PC-9 (cell line): ENCODE measurements around the gene CD9.

Experiments
- EZH2 ChIP-seq: fragments of 200-600 bp; sonication (generic); IDR thresholded peaks from 2 replicates; pipeline ENCODE4 v1.8.0; 2017; ENCODE audit warnings: antibody characterized with exemption, low read depth
- TF ChIP-seq, protein P1 (sequence below): fragments of 200-600 bp; sonication (generic); conservative IDR thresholded peaks from 2 replicates; pipeline ENCODE4 v1.6.1; 2017; ENCODE audit warnings: mixed run types, antibody characterized with exemption, mild to moderate bottlenecking, moderate library complexity

DNA sequence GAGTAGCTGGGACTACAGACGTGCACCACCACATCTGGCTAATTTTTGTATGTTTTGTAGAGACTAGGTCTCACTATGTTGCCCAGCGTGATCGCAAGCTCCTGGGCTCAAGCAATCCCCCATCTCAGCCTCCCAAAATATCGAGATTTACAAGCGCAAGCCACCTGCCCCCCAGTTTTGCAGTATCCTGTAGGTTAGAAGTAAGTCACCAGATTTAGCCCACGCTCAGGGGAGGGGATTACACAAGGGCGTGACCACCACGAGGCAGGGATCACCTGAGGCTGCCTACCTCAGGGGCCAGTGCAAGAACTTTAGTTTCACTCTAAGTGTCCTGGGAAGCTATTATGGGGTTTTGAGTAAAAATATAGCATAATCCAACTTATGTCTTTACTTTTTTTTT, 71.1 kb downstream of the CD9 start:
- TF ChIP-seq, protein P1, sequence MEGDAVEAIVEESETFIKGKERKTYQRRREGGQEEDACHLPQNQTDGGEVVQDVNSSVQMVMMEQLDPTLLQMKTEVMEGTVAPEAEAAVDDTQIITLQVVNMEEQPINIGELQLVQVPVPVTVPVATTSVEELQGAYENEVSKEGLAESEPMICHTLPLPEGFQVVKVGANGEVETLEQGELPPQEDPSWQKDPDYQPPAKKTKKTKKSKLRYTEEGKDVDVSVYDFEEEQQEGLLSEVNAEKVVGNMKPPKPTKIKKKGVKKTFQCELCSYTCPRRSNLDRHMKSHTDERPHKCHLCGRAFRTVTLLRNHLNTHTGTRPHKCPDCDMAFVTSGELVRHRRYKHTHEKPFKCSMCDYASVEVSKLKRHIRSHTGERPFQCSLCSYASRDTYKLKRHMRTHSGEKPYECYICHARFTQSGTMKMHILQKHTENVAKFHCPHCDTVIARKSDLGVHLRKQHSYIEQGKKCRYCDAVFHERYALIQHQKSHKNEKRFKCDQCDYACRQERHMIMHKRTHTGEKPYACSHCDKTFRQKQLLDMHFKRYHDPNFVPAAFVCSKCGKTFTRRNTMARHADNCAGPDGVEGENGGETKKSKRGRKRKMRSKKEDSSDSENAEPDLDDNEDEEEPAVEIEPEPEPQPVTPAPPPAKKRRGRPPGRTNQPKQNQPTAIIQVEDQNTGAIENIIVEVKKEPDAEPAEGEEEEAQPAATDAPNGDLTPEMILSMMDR, result no peak
- no peak for TF ChIP-seq EZH2
